Lower leg skin (tissue), 4 donors: ENCODE data around the gene ESYT2. TPM values are rescaled to one million over a fixed set of nuclear protein-coding genes. Genes with fewer than 3 reads are reported as not detected.

Experiments used
- DNase-seq, 2 donors: peaks; one replicate each; pipeline ENCODE4 v3.0.0-alpha.2; 2019; ENCODE audit warnings: low spot score in 2 of 2
- H3K4me3 ChIP-seq: fragments of 200-600 bp; sonication (generic); 2 replicates; pipeline ENCODE4 v1.5.1; 2017; ENCODE audit warnings: mild to moderate bottlenecking, low read depth; ENCODE audit not compliant: poor library complexity, severe bottlenecking
- CTCF ChIP-seq, 3 donors: fragments of 450-650 bp; IDR thresholded peaks; one replicate each; pipeline ENCODE4 v1.5.1; 2016; ENCODE audit warnings: antibody characterized with exemption in 3 of 3, mild to moderate bottlenecking in 3 of 3, moderate library complexity in 2 of 3
- POLR2A ChIP-seq, 2 donors: fragments of 450-650 bp; IDR thresholded peaks; one replicate each; pipeline ENCODE4 v1.6.1; 2016 to 2017; ENCODE audit warnings: antibody characterized with exemption in 2 of 2, mild to moderate bottlenecking in 1 of 2, moderate library complexity in 1 of 2
- WGBS, 2 donors: methylation state at CpG; one replicate each; pipeline ENCODE4 v1.1.5; 2018; 5-methylcytosine and 5-hydroxymethylcytosine counted together
- intact Hi-C: fragments of 100-400 bp; cut with DNase I; formaldehyde crosslinking; loops from one replicate; pipeline ENCODE4 v1.15.0; 2023; ENCODE audit warnings: low total_unique reads
- total RNA-seq, 4 donors: library from RNA; depleted of rRNA; stranded (reverse); fragments of >200 nt; gene quantifications; one replicate each; pipeline ENCODE4 v1.1.0, GENCODE V29; 2016

Gene ESYT2
- total RNA-seq, 4 donors from 2014 or later, result 75.5 to 101 (median 78.0) TPM

- intact Hi-C loops, result no loop called here
- H3K4me3 ChIP-seq, result no peak overlapping the region
- WGBS, 2 donors, result 85 to 87% methylated on average over 7 of the region's 7 CpGs
- DNase-seq, result peak in 1 of 2 donors; percentile 69
- no peak for TF ChIP-seq CTCF (IDR thresholded peaks at IDR 0.05)
- no peak for TF ChIP-seq POLR2A (IDR thresholded peaks at IDR 0.05)
Observed at GRCh38 chr7:158729646-158730382, 99.5 kb downstream of the ESYT2 start.

- 89 to 90% methylated on average over 16 of the region's 16 CpGs for WGBS, 2 donors
Observed at GRCh38 chr7:158728911-158729645, 100.2 kb downstream of the ESYT2 start.

GRCh38 chr7:158727690-158728089 lies 101.6 kb downstream of the ESYT2 start:
- 96 to 97% methylated on average over 5 of the region's 5 CpGs for WGBS, 2 donors
- DNase-seq, result peak in 1 of 2 donors; percentile 57
- TF ChIP-seq POLR2A (IDR thresholded peaks at IDR 0.05) (no peak), CTCF (IDR thresholded peaks at IDR 0.05) (no peak)
- intact Hi-C loops, result no loop called here
- no peak overlapping the region for H3K4me3 ChIP-seq

More at GRCh38 chr7:158728911-158729645, 100.2 kb downstream of the ESYT2 start:
- intact Hi-C loops, result no loop called here
- H3K4me3 ChIP-seq, result no peak overlapping the region
- DNase-seq, result peak in 1 of 2 donors; percentile 74
- no peak for TF ChIP-seq POLR2A (IDR thresholded peaks at IDR 0.05)

- H3K4me3 ChIP-seq, result no peak overlapping the region
- TF ChIP-seq POLR2A (IDR thresholded peaks at IDR 0.05) (no peak), CTCF (IDR thresholded peaks at IDR 0.05) (no peak)
- intact Hi-C loops, result no loop called here
- WGBS, 2 donors, result 72 to 89% methylated on average over 4 of the region's 4 CpGs
- peak in 1 of 2 donors; percentile 53 for DNase-seq
Observed at GRCh38 chr7:158726277-158726807, 103.0 kb downstream of the ESYT2 start.

GRCh38 chr7:158725506-158725800 lies 103.9 kb downstream of the ESYT2 start:
- TF ChIP-seq CTCF (IDR thresholded peaks at IDR 0.05) (no peak), POLR2A (IDR thresholded peaks at IDR 0.05) (no peak)
- intact Hi-C loops, result no loop called here
- no peak for DNase-seq
- WGBS, 2 donors, result 87 to 94% methylated on average over 4 of the region's 4 CpGs
- no peak overlapping the region for H3K4me3 ChIP-seq
